Upper lobe of right lung (tissue), 1 donor: ENCODE results near the gene IL23R. TPM values are rescaled to one million over a fixed set of nuclear protein-coding genes. Genes with fewer than 3 reads are reported as not detected.
A peak's percentile ranks its signal among the peaks of the same experiment; 100 is the strongest.

Experiments used
- ATAC-seq: fragments of 200-7000 bp; cut with Tn5 transposase; one replicate; pipeline ENCODE4 v1.9.1; 2020; ENCODE audit warnings: mild to moderate bottlenecking, moderate library complexity
- DNase-seq: peaks from one replicate; pipeline ENCODE4 v3.0.0-alpha.2; 2020
- H3K27ac ChIP-seq: fragments of 200-600 bp; one replicate; pipeline ENCODE4 v1.8.0; 2022
- H3K27me3 ChIP-seq: fragments of 200-600 bp; one replicate; pipeline ENCODE4 v1.8.0; 2022; ENCODE audit warnings: mild to moderate bottlenecking
- H3K36me3 ChIP-seq: fragments of 200-600 bp; one replicate; pipeline ENCODE4 v1.8.0; 2022
- H3K4me1 ChIP-seq: fragments of 200-600 bp; one replicate; pipeline ENCODE4 v1.8.0; 2022
- H3K4me3 ChIP-seq: fragments of 200-600 bp; one replicate; pipeline ENCODE4 v1.8.0; 2022; ENCODE audit warnings: mild to moderate bottlenecking
- H3K9me3 ChIP-seq: fragments of 200-600 bp; one replicate; pipeline ENCODE4 v1.8.0; 2022
- intact Hi-C: fragments of 100-400 bp; cut with DNase I; formaldehyde crosslinking; loops from one replicate; pipeline ENCODE4 v1.11.0; 2022
- total RNA-seq: library from RNA; stranded (reverse); fragmentation: NEBNext Ultra II Directional; extraction: Animal tissue kit (Norgen Biotek cat#: 25700); gene quantifications from one replicate; pipeline ENCODE4 v1.2.1, GENCODE V29; 2021
- TF ChIP-seq, protein P1 (sequence below): fragments of 200-600 bp; IDR thresholded peaks from one replicate; pipeline ENCODE4 v1.8.0; 2022; ENCODE audit warnings: antibody characterized with exemption
- donor health status: DM: no; HTN: yes; CAD: no; lungs with severe emphysema.

Gene IL23R
- total RNA-seq, 1 donor from 2014 or later: 0.20 TPM

DNA sequence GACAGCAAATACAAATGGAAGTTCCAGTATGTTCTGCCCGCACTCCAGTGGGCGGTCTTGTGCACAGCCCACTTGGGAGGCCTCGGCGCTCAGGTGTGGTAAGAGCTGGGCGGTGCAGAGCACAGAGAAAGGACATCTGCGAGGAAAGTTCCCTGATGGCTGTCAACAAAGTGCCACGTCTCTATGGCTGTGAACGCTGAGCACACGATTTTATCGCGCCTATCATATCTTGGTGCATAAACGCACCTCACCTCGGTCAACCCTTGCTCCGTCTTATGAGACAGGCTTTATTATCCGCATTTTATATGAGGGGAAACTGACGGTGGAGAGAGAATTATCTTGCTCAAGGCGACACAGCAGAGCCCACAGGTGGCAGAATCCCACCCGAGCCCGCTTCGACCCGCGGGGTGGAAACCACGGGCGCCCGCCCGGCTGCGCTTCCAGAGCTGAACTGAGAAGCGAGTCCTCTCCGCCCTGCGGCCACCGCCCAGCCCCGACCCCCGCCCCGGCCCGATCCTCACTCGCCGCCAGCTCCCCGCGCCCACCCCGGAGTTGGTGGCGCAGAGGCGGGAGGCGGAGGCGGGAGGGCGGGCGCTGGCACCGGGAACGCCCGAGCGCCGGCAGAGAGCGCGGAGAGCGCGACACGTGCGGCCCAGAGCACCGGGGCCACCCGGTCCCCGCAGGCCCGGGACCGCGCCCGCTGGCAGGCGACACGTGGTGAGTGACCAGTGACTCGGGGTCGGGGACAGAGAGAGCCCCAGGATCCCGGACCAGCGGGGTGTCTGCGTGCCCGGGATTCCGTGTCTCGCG is 141.2 kb downstream of the IL23R start, which contains the start of gene IL12RB2:
IL12RB2 (plus strand) TSS at position 623 of the 810 bp plus-strand sequence. CDS start 12,496 bp downstream, outside the sequence.
- H3K36me3 ChIP-seq: no peaks in the 10 kb centered on the region
- intact Hi-C loops: no loop called here
- no peak within 1 kb of the TSS for H3K27ac ChIP-seq
- peaks cover 23% of the 10 kb centered on the region for H3K27me3 ChIP-seq
- no peaks in the 10 kb centered on the region for H3K9me3 ChIP-seq
- TF ChIP-seq, protein P1, sequence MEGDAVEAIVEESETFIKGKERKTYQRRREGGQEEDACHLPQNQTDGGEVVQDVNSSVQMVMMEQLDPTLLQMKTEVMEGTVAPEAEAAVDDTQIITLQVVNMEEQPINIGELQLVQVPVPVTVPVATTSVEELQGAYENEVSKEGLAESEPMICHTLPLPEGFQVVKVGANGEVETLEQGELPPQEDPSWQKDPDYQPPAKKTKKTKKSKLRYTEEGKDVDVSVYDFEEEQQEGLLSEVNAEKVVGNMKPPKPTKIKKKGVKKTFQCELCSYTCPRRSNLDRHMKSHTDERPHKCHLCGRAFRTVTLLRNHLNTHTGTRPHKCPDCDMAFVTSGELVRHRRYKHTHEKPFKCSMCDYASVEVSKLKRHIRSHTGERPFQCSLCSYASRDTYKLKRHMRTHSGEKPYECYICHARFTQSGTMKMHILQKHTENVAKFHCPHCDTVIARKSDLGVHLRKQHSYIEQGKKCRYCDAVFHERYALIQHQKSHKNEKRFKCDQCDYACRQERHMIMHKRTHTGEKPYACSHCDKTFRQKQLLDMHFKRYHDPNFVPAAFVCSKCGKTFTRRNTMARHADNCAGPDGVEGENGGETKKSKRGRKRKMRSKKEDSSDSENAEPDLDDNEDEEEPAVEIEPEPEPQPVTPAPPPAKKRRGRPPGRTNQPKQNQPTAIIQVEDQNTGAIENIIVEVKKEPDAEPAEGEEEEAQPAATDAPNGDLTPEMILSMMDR: no peak
- ATAC-seq: peak; percentile 72
- peak; percentile 63 for DNase-seq
- H3K4me1 ChIP-seq: no peaks in the 10 kb centered on the region
- H3K4me3 ChIP-seq: peak within 1 kb of the TSS; percentile 46

DNA sequence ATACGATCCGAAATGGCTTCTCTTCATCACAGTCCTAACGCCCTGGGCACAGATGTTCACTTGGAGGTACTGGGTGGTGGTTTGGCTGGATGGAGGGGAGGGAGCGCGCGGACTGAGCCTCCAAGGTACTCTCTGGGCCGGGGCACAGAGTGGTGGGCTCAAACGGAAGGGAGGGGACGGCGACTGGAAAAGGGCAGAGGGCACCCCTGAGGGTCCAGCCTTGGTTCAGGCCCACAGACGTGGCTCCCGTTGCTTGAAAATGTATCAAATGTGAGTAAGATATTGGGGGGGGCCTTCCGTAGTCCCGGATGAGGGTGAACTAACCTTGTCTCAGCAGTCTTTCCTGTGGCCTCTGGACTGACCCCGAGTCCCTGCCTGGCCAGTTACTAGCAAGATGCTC is 141.9 kb downstream of the IL23R start:
- Histone ChIP-seq H3K27ac (no peak overlapping the region), H3K4me1 (no peaks in the 10 kb centered on the region), H3K27me3 (peaks cover 23% of the 10 kb centered on the region), H3K9me3 (no peaks in the 10 kb centered on the region), H3K4me3 (peak overlapping the region; percentile 46), H3K36me3 (no peaks in the 10 kb centered on the region)
- TF ChIP-seq, protein P1: no peak
- ATAC-seq (peak; percentile 15), DNase-seq (no peak)
- intact Hi-C loops: no loop called here

Other genes starting within 250 kb of the IL23R start
- 10.2 TPM for gene DNAI4, start 241.6 kb upstream of the IL23R start, total RNA-seq
- 43.8 TPM for gene MIER1, start 241.5 kb upstream of the IL23R start, total RNA-seq
- gene SLC35D1, start 112.3 kb upstream of the IL23R start, total RNA-seq: 6.3 TPM
- not detected for gene C1orf141, start 31.5 kb upstream of the IL23R start, total RNA-seq
- gene IL12RB2, start 141.4 kb downstream of the IL23R start, total RNA-seq: 0.87 TPM